VCaP (cell line): Measurements from ENCODE around the gene PCDHB3.
A peak's percentile ranks its signal among the peaks of the same experiment; 100 is the strongest.
"Not testable (repeated sequence)": the region's sequence is repeated elsewhere in the genome, so short reads cannot be mapped to it uniquely, and the experiment has no call there.

Source experiments
- H3K27ac ChIP-seq: fragments of 450-650 bp; 2 replicates; pipeline ENCODE4 v1.5.1; 2017
- CTCF ChIP-seq: fragments of 450-650 bp; conservative IDR thresholded peaks from 2 replicates; pipeline ENCODE4 v1.5.1; 2017; ENCODE audit warnings: mild to moderate bottlenecking, moderate library complexity

PCDHB3 gene

GRCh38 chr5:141095263-141095641 is 5.0 kb upstream of the PCDHB3 start:
- peak overlapping the region; percentile 50; the same call in 1 of the 2 replicates for H3K27ac ChIP-seq
- no peak for TF ChIP-seq CTCF

- not testable (repeated sequence) for H3K27ac ChIP-seq
These were observed 4.1 kb upstream of the PCDHB3 start for GRCh38 chr5:141096181-141096580.

- not testable (repeated sequence) for H3K27ac ChIP-seq
These were observed 3.7 kb upstream of the PCDHB3 start for GRCh38 chr5:141096586-141096985.

- no peak for TF ChIP-seq CTCF
- peak overlapping the region; percentile 69 for H3K27ac ChIP-seq
These were observed 786 bp downstream of the PCDHB3 start for GRCh38 chr5:141101059-141101458.

GRCh38 chr5:141102070-141102469 is 1.8 kb downstream of the PCDHB3 start:
- not testable (repeated sequence) for H3K27ac ChIP-seq

- not testable (repeated sequence) for H3K27ac ChIP-seq
These were observed 2.2 kb downstream of the PCDHB3 start for GRCh38 chr5:141102471-141102870.

GRCh38 chr5:141105350-141105749 is 5.1 kb downstream of the PCDHB3 start:
- H3K27ac ChIP-seq, result no peak overlapping the region
- no peak for TF ChIP-seq CTCF

- TF ChIP-seq CTCF, result no peak
- no peak overlapping the region for H3K27ac ChIP-seq
These were observed 19.0 kb downstream of the PCDHB3 start for GRCh38 chr5:141119250-141119649.

- H3K27ac ChIP-seq, result no peak within 1 kb of the TSS
- peak; percentile 69 for TF ChIP-seq CTCF
These were observed 21.3 kb downstream of the PCDHB3 start, which contains the start of gene PCDHB4 for GRCh38 chr5:141121563-141121962. TSS of gene PCDHB4 (plus strand) at chr5:141121818. CDS start at chr5:141121999, 181 bp downstream.

GRCh38 chr5:141121985-141122384 is 21.7 kb downstream of the PCDHB3 start:
- TF ChIP-seq CTCF, result no peak
- no peak overlapping the region for H3K27ac ChIP-seq

GRCh38 chr5:141123396-141124135 is 23.3 kb downstream of the PCDHB3 start:
- H3K27ac ChIP-seq, result not testable (repeated sequence)
